Effector memory CD8-positive, alpha-beta T cell (primary cell): Measurements from ENCODE around the gene RANBP3.
A peak's percentile ranks its signal among the peaks of the same experiment; 100 is the strongest.

ENCODE experiments used
- ATAC-seq: fragments of 150-1000 bp; cut with Tn5 transposase; replicated peaks from 2 replicates; pipeline ENCODE4 v1.10.0; 2021; ENCODE audit warnings: mild to moderate bottlenecking, moderate library complexity
- DNase-seq, 3 experiments: peaks; one replicate each; pipeline ENCODE4 v3.0.0; 2021
- H3K27ac Mint-ChIP-seq, 2 donors: one replicate each; pipeline ENCODE4 v1.8.0; 2022; ENCODE audit warnings: mild to moderate bottlenecking in 2 of 2, mixed read lengths in 2 of 2, moderate library complexity in 2 of 2
- H3K27me3 Mint-ChIP-seq, 2 donors: one replicate each; pipeline ENCODE4 v1.8.0; 2022; ENCODE audit warnings: mixed read lengths in 2 of 2
- H3K36me3 Mint-ChIP-seq: one replicate; pipeline ENCODE4 v1.8.0; 2022; ENCODE audit warnings: mild to moderate bottlenecking, moderate library complexity, mixed read lengths; ENCODE audit not compliant: insufficient read depth
- H3K4me1 Mint-ChIP-seq, 2 donors: one replicate each; pipeline ENCODE4 v1.8.0; 2022; ENCODE audit warnings: low read depth in 2 of 2, mixed read lengths in 2 of 2
- H3K4me3 Mint-ChIP-seq, 2 donors: one replicate each; pipeline ENCODE4 v1.8.0; 2022; ENCODE audit warnings: mild to moderate bottlenecking in 2 of 2, mixed read lengths in 2 of 2, moderate library complexity in 2 of 2
- H3K9me3 Mint-ChIP-seq, 2 donors: one replicate each; pipeline ENCODE4 v1.8.0; 2022; ENCODE audit warnings: mixed read lengths in 2 of 2

The RANBP3 gene

GRCh38 chr19:5953680-5954213, 24.2 kb downstream of the RANBP3 start:
- peaks cover 71 to 72% of the 10 kb centered on the region in 2 donors for H3K4me1 Mint-ChIP-seq
- H3K4me3 Mint-ChIP-seq, result peak overlapping the region; percentile 53 to 60
- no peaks in the 10 kb centered on the region for H3K27me3 Mint-ChIP-seq
- H3K9me3 Mint-ChIP-seq, result no peaks in the 10 kb centered on the region
- peaks cover 26% of the 10 kb centered on the region for H3K36me3 Mint-ChIP-seq
- peak overlapping the region; percentile 90 to 92 for H3K27ac Mint-ChIP-seq
- ATAC-seq, result peak; percentile 33
- DNase-seq, result no peak

GRCh38 chr19:5953030-5953589, 24.8 kb downstream of the RANBP3 start:
- no peaks in the 10 kb centered on the region for H3K9me3 Mint-ChIP-seq
- ATAC-seq, result peak; percentile 41
- H3K27me3 Mint-ChIP-seq, result no peaks in the 10 kb centered on the region
- peak overlapping the region; percentile 90 to 92 for H3K27ac Mint-ChIP-seq
- H3K36me3 Mint-ChIP-seq, result peaks cover 22% of the 10 kb centered on the region
- H3K4me3 Mint-ChIP-seq, result peak overlapping the region; percentile 53 to 60
- H3K4me1 Mint-ChIP-seq, result peaks cover 72 to 74% of the 10 kb centered on the region in 2 donors
- no peak for DNase-seq

- H3K27me3 Mint-ChIP-seq, result no peaks in the 10 kb centered on the region
- no peak for DNase-seq
- no peak for ATAC-seq
- no peaks in the 10 kb centered on the region for H3K9me3 Mint-ChIP-seq
- H3K4me1 Mint-ChIP-seq, result peaks cover 74% of the 10 kb centered on the region in 2 donors
- peaks cover 27% of the 10 kb centered on the region for H3K36me3 Mint-ChIP-seq
- H3K4me3 Mint-ChIP-seq, result peak overlapping the region in 1 of 2 donors; percentile 60
- H3K27ac Mint-ChIP-seq, result peak overlapping the region; percentile 90 to 92
Observed at GRCh38 chr19:5952193-5953029, 25.5 kb downstream of the RANBP3 start.

GRCh38 chr19:5951338-5951861, 26.5 kb downstream of the RANBP3 start:
- Mint-ChIP-seq H3K4me3 (peak overlapping the region in 1 of 2 donors; percentile 21), H3K27ac (peak overlapping the region; percentile 89 to 92), H3K9me3 (no peaks in the 10 kb centered on the region), H3K27me3 (no peaks in the 10 kb centered on the region), H3K36me3 (peaks cover 23% of the 10 kb centered on the region), H3K4me1 (peaks cover 70 to 71% of the 10 kb centered on the region in 2 donors)
- no peak for DNase-seq
- no peak for ATAC-seq

DNA sequence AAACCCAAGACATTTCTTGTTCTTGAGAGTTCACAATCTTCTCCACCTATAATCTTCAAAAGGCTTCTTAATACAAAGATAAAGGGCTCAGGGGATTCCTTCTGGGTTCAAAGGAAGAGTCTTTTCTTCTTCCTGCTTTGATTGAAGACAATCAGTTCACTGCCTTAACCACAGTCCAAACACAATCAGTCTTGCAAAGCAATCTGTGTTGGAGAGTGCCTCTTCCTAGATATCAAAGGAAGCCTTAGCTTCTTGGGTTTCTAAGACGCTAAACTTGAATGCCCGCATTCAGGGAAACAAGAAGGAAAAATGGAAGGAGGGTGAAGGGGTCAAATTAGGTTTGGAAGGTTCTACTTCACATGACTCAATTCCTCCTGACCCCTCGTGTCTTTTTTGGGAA, 27.2 kb downstream of the RANBP3 start:
- Mint-ChIP-seq H3K27ac (peak overlapping the region; percentile 89 to 92), H3K36me3 (peaks cover 25% of the 10 kb centered on the region), H3K4me3 (peak overlapping the region; percentile 64 to 72), H3K27me3 (no peaks in the 10 kb centered on the region), H3K9me3 (no peaks in the 10 kb centered on the region), H3K4me1 (peaks cover 71% of the 10 kb centered on the region in 2 donors)
- no peak for DNase-seq
- no peak for ATAC-seq

DNA sequence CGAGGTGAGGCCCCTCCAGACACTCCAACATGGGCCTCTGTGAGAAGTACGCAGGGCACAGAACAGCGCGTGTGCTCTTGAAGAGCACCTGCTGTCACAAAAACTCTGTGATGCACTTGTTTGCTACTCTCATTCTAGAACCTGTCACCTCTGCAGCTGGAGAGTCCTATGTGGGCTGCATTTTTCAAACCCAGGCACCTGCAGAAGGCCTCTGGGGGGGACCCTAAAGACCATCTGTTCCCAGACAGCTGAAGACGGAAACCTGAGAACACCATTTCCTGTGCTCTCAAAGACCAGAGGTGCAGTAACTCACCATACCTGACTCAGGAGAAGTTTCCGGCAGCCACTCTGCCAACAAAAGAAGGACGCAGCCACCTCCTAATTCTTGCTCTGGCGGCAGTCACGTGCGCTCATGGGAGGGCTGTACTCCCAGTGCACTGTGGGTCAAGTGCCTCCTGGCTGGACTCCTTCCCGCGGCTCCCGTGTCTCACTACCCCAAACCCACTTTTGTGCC, 28.1 kb downstream of the RANBP3 start:
- Mint-ChIP-seq H3K4me1 (peaks cover 71 to 75% of the 10 kb centered on the region in 2 donors), H3K27ac (peak overlapping the region; percentile 89 to 92), H3K9me3 (no peaks in the 10 kb centered on the region), H3K4me3 (peak overlapping the region; percentile 64 to 72), H3K27me3 (no peaks in the 10 kb centered on the region), H3K36me3 (peaks cover 24% of the 10 kb centered on the region)
- DNase-seq (no peak), ATAC-seq (peak; percentile 56)

DNA sequence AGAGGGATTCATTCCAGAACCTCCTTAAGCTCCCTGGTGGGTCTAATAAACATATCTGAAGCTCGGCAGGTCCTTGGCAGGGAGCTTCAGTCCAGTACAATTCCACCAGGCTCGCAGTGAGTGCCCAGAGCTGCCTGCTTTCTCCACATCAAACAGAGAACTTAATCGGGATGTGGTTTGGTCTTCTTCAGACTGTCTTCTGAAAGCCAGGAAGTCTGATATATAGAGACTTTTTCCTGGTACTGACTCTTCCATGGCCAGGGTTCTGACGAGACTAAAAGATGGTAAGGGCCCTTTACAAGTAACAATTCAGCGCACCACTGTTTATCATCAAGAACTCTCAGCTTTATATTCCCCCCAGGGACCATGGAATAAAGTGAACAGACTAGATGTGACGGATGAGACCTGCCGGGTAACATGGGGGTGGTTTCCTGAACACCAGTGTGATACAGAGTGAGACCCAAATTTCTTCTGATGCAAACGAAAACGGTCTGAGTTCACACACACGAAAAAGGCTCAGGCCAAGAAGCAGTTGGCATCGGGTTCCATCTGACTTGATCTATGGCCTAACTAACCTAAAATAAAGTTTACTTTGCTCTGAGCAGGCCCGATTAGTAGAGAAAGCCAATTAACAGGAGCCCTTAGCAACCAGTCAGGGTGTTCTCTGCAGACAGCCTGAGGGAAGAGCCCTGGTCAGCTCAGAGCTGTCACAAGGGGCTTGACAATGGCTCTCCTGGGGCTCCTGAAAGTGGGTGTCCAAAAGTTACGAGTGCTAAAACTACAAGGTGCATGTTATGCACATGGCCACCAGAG, 29.0 kb downstream of the RANBP3 start:
- H3K27ac Mint-ChIP-seq, result peak overlapping the region; percentile 89 to 92

DNA sequence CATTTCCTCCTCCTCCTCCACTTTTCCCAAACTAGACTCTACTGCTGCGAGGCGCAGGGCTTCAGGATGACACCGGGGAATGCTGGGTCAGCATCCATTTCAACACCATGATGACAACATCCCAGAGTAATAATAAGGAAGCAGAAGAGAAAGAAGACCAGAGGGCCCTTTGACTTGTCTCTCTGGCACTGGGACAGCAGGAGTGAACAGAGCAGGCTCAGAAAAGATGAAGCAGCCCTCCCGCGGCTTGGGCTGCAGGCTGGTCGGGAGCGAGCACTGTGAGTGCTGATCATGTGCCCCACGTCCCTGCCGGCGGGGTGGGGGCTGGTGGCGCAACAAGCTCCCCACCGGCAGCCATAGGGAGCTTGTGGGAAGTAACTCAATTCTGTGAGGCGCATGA, 30.5 kb downstream of the RANBP3 start:
- Mint-ChIP-seq H3K4me1 (peaks cover 57 to 75% of the 10 kb centered on the region in 2 donors), H3K36me3 (peaks cover 23% of the 10 kb centered on the region), H3K27me3 (no peaks in the 10 kb centered on the region), H3K27ac (peak overlapping the region; percentile 89 to 92), H3K9me3 (no peaks in the 10 kb centered on the region), H3K4me3 (peak overlapping the region; percentile 2 to 54)
- DNase-seq (no peak), ATAC-seq (no peak)

More for the DNA sequence above, 29.0 kb downstream of the RANBP3 start:
- DNase-seq (no peak), ATAC-seq (peak; percentile 38)
- H3K36me3 Mint-ChIP-seq, result peaks cover 20% of the 10 kb centered on the region
- H3K9me3 Mint-ChIP-seq, result no peaks in the 10 kb centered on the region
- no peaks in the 10 kb centered on the region for H3K27me3 Mint-ChIP-seq
- peaks cover 68 to 76% of the 10 kb centered on the region in 2 donors for H3K4me1 Mint-ChIP-seq
- peak overlapping the region; percentile 64 to 72 for H3K4me3 Mint-ChIP-seq

GRCh38 chr19:5943623-5944022, 34.3 kb downstream of the RANBP3 start:
- H3K9me3 Mint-ChIP-seq, result no peaks in the 10 kb centered on the region
- no peak for ATAC-seq
- H3K27ac Mint-ChIP-seq, result peak overlapping the region; percentile 28 to 44
- no peak for DNase-seq
- peaks cover 30% of the 10 kb centered on the region for H3K36me3 Mint-ChIP-seq
- no peak overlapping the region for H3K4me3 Mint-ChIP-seq
- H3K4me1 Mint-ChIP-seq, result peaks cover 31 to 52% of the 10 kb centered on the region in 2 donors
- no peaks in the 10 kb centered on the region for H3K27me3 Mint-ChIP-seq

DNA sequence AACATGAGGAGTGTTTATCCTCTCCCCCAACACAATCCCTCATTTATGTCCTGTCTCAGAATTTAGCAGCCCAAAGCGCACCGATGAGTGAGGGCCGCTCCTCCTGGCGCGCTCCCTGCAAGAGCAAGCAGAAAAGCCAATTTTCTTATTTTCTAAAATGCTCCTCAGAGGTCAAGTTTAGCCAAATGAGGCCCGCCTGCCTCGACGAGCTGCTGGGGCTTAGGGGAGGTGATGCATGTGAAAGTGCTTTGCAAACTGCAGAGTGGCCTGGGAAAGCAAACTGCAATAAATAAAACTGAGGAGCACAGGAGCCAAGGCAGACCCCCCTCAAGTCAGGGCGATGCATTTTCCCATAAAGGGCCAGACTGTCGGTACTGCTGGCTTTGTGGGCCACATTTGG, 34.9 kb downstream of the RANBP3 start:
- Mint-ChIP-seq H3K4me3 (no peak overlapping the region), H3K4me1 (peaks cover 28 to 49% of the 10 kb centered on the region in 2 donors), H3K36me3 (peaks cover 34% of the 10 kb centered on the region), H3K9me3 (no peaks in the 10 kb centered on the region), H3K27ac (peak overlapping the region; percentile 28 to 44), H3K27me3 (no peaks in the 10 kb centered on the region)
- ATAC-seq (no peak), DNase-seq (no peak)

- no peak for ATAC-seq
- no peak overlapping the region for H3K4me3 Mint-ChIP-seq
- H3K27me3 Mint-ChIP-seq, result no peaks in the 10 kb centered on the region
- no peak for DNase-seq
- peak overlapping the region in 1 of 2 donors; percentile 51 for H3K27ac Mint-ChIP-seq
- H3K36me3 Mint-ChIP-seq, result peaks cover 39% of the 10 kb centered on the region
- peaks cover 23 to 42% of the 10 kb centered on the region in 2 donors for H3K4me1 Mint-ChIP-seq
- no peaks in the 10 kb centered on the region for H3K9me3 Mint-ChIP-seq
Observed at GRCh38 chr19:5941673-5942072, 36.3 kb downstream of the RANBP3 start.

DNA sequence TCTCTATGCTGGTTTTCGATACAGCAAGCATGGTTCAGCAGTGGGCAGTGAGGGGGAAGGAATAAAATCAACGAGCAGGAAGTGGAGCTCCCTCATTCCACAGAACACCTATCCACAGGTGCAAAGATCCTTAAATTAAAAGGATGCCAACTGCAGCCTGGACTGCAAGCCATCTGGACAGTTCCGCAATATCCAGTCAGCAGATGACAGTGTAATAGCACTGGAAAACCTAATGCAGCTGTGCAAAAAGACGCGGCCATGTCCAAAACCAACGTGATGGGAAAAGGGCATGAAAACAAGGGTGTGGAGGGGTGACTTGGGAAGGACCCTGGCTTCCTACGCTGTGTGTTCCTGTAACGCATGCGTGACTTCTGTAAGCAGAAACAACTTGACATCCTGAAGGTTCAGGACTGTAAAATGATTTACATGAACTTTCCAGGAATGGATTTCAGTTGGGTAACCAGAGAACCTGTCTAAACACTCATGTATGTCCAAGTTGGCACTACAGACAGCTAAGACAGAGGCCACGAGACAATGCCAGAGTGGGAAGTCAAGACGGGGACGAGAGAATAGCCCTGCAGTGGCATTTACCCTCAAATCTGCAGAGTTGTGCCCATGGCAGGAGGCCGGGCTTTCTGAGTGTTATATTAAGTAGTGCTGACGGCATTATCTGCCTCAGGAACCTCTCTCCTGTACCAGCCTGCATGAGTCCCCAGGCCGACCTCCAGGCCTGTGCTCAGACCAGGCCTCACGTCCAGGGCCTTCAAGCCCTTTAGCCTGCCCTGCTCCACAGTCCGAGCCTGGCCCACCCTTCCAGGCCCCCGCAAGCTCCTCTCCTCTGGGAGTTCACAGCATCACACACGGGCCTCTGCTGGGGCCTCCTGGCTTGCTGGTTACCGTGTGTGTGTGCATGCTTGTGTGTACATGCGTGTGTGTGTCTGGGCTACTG, 37.4 kb downstream of the RANBP3 start:
- peak overlapping the region in 1 of 2 donors; percentile 65 for H3K27ac Mint-ChIP-seq
- peaks cover 45% of the 10 kb centered on the region for H3K36me3 Mint-ChIP-seq
- peaks cover 23 to 40% of the 10 kb centered on the region in 2 donors for H3K4me1 Mint-ChIP-seq
- ATAC-seq, result no peak
- H3K27me3 Mint-ChIP-seq, result no peaks in the 10 kb centered on the region
- H3K4me3 Mint-ChIP-seq, result no peak overlapping the region
- no peak for DNase-seq
- H3K9me3 Mint-ChIP-seq, result no peaks in the 10 kb centered on the region
